NCI-H2029 treated with DMSO at 0.1 percent for 48 hours (cell line): ENCODE results near the gene FES.

Source experiments
- DNase-seq: peaks from one replicate; lab custom pipeline; 2025; lab: John Stamatoyannopoulos, UW

The FES gene

DNA sequence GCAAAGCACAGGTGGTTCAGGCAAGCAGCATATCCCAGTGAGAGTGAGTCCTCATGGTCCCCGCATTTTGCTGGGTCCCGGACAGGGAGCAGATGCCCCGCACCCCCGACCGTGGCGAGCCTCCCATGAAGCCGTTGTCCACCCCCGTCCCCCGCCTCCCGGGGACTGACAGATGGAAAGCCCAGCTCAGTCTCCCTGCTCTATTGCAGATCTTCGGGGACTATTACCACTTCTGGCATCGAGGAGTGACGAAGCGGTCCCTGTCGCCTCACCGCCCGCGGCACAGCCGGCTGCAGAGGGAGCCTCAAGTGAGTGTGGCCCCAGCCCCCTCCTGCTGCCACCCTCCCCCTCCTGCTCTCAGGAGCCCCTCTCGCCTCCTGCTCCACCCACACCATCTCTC, 8.3 kb upstream of the FES start:
- DNase-seq, result no peak

DNA sequence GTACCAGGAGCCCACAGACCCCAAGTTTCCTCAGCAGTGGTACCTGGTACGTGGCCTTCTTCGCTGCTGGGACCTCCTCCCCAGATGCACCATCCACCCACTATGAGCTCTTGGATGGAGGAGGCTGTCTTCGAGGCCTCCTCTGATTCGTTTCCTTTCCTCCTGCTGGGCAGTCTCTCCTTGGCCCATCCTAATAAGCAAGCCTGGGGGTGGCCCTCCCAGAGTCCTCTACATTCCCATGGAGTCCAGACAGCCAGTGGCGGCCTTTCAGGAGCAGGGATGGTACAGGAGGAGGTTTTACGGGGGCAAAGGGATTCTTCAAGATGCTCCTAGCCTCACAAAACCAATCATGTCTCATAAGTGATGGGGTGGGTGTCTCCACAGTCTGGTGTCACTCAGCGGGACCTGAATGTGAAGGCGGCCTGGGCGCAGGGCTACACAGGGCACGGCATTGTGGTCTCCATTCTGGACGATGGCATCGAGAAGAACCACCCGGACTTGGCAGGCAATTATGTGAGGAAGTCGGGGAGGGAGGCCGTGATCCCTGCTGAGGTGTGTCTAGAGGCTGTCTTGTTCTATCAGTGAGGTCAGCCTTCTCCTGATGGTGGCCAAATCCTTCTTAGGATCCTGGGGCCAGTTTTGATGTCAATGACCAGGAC, 7.7 kb upstream of the FES start:
- DNase-seq, result no peak

DNA sequence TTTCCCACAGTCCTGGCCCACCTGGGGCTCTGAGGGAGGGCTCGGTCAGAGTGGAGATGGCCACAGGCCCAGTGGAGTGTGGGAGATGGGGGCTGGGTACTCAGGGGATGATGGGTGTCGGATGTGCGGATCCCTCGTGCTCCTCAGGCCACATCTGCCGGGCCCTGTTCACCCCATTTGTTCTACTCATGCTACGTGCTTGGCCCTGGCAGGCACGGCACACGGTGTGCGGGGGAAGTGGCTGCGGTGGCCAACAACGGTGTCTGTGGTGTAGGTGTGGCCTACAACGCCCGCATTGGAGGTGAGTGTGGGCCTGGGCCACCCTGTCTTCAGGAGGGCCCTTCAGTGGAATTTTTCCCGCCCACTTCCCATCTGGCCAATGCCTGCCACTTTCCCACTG, 7.0 kb upstream of the FES start:
- DNase-seq, result no peak

- no peak for DNase-seq
These were observed 6.3 kb upstream of the FES start for GRCh38 chr15:90877996-90878395.

DNA sequence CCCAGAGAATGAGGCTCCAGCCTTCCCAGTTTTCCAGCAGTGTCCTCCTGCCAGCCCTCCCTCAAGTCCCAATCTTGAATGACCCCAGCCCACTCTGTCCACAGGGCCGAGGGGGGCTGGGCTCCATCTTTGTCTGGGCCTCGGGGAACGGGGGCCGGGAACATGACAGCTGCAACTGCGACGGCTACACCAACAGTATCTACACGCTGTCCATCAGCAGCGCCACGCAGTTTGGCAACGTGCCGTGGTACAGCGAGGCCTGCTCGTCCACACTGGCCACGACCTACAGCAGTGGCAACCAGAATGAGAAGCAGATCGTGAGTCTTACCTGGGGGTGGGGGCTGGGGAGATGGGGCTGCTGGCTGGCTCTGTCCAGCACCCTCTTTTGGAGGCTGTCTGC, 5.6 kb upstream of the FES start:
- DNase-seq, result no peak

DNA sequence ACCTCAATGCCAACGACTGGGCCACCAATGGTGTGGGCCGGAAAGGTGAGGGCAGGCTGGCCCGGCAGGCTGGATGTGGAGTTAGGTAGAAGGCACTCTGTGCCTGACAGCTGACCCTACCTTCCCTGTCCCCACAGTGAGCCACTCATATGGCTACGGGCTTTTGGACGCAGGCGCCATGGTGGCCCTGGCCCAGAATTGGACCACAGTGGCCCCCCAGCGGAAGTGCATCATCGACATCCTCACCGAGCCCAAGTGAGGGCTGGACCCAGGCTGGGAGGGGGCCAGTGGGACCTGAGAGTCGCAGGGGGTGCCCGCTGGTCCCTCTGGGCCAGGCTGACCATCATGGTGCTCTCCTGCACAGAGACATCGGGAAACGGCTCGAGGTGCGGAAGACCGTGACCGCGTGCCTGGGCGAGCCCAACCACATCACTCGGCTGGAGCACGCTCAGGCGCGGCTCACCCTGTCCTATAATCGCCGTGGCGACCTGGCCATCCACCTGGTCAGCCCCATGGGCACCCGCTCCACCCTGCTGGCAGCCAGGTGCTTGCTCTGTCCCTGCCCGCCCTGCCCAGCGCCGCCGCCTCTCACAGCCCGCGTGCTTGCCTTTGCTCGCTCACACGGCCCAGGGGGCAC, 4.5 kb upstream of the FES start:
- DNase-seq, result no peak

DNA sequence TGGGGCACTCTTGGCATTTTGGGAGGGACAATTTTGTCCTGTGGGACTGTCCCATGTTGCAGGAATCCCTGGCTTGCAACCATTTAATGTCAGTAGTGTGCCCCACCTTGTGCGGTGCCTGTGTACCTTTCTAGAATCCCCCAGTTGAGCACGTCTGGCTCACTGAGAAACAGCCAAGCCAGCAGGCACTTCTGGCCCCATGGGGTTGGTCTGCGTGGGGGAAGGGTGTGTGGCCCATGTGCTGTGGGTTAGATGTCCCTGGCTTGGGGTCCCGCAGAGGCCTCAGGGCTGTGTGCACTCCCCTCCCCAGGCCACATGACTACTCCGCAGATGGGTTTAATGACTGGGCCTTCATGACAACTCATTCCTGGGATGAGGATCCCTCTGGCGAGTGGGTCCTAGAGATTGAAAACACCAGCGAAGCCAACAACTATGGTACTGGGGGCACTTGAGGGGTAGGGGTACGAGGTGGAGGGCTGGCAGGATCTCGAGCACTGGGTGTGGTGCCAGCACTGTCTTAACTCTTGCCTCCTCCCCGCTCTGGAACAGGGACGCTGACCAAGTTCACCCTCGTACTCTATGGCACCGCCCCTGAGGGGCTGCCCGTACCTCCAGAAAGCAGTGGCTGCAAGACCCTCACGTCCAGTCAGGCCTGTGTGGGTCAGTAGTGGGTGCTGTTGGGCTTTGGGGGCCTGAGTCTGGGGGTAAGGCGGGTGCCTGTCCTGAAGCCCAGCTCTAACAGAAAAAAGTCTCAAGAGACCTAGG, 3.7 kb upstream of the FES start:
- DNase-seq, result no peak

- DNase-seq, result no peak
These were observed 2.9 kb upstream of the FES start for GRCh38 chr15:90881181-90881977.

DNA sequence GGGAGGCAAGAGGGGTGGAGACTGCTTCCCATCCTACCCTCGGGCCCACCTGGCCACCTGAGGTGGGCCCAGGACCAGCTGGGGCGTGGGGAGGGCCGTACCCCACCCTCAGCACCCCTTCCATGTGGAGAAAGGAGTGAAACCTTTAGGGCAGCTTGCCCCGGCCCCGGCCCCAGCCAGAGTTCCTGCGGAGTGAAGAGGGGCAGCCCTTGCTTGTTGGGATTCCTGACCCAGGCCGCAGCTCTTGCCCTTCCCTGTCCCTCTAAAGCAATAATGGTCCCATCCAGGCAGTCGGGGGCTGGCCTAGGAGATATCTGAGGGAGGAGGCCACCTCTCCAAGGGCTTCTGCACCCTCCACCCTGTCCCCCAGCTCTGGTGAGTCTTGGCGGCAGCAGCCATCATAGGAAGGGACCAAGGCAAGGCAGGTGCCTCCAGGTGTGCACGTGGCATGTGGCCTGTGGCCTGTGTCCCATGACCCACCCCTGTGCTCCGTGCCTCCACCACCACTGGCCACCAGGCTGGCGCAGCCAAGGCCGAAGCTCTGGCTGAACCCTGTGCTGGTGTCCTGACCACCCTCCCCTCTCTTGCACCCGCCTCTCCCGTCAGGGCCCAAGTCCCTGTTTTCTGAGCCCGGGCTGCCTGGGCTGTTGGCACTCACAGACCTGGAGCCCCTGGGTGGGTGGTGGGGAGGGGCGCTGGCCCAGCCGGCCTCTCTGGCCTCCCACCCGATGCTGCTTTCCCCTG, 2.2 kb upstream of the FES start:
- DNase-seq, result no peak

GRCh38 chr15:90882781-90883525, 1.4 kb upstream of the FES start:
- DNase-seq, result no peak

DNA sequence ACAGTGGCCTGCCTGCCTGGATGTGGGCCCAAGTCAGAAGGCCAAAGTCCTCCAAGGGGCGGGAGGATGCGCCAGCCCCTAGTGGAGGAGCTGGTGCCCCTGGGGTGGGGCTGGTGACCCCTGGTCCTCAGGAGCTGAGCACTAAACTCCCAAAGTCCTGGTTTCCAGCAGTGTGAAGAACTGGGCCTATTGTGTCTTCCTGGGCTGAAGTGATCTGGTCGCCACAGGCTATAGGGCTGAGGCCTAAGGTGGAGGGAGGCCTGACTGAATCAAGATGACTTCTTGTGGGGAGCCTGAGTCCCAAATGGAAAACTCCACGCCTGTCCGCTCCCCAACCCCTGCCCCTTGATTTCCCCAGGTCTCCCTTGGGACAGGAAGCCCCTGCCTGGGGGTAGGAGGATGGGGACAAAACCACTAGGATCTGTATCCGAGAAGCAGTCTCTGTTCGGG, 753 bp upstream of the FES start:
- DNase-seq, result no peak

GRCh38 chr15:90884719-90885431, 571 bp downstream of the FES start:
- no peak for DNase-seq

DNA sequence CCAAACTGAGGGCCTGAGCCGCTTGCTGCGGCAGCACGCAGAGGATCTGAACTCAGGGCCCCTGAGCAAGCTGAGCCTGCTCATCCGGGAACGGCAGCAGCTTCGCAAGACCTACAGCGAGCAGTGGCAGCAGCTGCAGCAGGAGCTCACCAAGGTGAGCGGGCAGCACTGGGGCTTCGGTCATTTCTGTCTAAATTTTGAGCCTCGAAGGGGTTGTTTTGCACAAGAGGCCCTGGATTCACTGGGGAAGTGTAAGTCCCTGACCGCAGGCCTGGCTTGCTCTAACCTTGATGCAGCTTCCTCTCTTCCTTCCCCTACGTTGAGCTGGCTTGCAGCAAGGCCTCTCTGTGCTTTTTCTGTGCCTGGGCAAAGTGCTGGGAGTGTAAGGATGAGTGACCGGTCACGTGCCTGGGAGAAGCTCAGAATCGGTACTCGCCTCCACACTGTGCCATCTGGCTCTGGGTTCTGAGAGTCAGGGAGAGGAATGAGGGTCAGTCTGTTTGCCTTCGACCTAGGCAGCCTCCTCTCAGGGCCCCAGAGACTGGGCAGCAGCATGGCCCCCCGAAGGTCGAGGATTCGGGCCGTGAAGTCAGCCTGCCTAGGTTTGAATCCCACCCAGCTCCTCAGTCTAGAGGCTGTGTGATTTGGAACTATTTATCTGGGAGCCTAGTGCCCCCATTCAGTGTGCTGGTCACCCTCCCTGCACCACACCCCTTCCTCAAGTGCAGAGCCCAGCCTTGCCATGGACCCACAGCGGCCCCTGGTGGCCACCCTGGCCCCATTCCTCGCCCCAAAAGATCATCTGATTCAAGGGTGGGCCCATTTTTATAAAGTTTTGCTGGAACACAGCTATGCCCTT, 1.4 kb downstream of the FES start:
- DNase-seq, result no peak

- DNase-seq, result no peak
These were observed 1.9 kb downstream of the FES start for GRCh38 chr15:90886291-90886614.

- no peak for DNase-seq
These were observed 2.8 kb downstream of the FES start for GRCh38 chr15:90887037-90887481.

DNA sequence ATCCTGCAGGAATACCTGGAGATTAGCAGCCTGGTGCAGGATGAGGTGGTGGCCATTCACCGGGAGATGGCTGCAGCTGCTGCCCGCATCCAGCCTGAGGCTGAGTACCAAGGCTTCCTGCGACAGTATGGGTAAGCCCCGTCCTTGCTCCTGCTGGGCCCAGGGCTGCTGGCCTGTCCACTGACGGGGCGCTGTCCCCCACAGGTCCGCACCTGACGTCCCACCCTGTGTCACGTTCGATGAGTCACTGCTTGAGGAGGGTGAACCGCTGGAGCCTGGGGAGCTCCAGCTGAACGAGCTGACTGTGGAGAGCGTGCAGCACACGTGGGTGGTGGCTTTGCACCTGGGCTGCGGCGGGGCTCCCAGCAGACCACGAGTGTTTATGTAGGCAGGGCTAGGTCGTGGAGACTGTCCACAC, 5.0 kb downstream of the FES start:
- no peak for DNase-seq

DNA sequence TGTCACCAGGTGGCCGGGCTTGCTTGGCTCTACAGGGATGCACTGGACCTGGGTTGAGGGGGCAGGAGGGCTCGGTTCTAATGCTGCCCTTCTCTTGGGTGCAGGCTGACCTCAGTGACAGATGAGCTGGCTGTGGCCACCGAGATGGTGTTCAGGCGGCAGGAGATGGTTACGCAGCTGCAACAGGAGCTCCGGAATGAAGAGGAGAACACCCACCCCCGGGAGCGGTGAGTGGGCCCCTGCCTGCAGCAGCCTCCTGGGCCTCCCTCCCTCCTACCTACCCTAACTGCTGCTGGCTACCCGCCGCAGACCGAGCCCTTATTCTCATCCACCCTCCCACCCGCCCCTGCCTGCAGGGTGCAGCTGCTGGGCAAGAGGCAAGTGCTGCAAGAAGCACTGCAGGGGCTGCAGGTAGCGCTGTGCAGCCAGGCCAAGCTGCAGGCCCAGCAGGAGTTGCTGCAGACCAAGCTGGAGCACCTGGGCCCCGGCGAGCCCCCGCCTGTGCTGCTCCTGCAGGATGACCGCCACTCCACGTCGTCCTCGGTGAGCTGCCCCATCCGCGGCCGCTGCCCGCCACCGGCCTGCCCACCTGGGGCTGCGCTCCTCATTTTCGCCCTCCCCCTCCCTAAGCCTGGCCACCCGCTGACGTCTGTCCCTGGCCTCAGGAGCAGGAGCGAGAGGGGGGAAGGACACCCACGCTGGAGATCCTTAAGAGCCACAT, 5.6 kb downstream of the FES start:
- DNase-seq, result no peak

DNA sequence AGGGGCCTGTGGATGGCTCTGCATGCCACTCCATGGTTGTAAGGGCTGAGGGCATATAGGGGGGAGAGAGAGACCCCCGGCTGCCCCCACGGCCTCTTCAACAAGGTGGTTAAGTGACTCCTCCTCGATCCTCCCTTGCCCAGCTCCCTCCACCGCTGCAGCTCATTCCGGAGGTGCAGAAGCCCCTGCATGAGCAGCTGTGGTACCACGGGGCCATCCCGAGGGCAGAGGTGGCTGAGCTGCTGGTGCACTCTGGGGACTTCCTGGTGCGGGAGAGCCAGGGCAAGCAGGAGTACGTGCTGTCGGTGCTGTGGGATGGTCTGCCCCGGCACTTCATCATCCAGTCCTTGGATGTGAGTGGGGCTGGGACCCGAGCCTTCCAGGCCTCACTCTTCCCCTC, 6.5 kb downstream of the FES start:
- DNase-seq, result no peak
